Hepatocyte (in vitro differentiated cells): Measurements from ENCODE around the gene SERINC2. TPM values are rescaled to one million over a fixed set of nuclear protein-coding genes. Genes with fewer than 3 reads are reported as not detected.

ENCODE experiments used
- DNase-seq: peaks from one replicate; pipeline ENCODE4 v3.0.0-alpha.2; 2016; ENCODE audit warnings: low spot score
- H2AFZ ChIP-seq: fragments of 200-600 bp; sonication (generic); 2 replicates; pipeline ENCODE4 v1.6.0; 2016; ENCODE audit warnings: antibody characterized with exemption, mild to moderate bottlenecking
- H3K27ac ChIP-seq: fragments of 200-600 bp; sonication (generic); 2 replicates; pipeline ENCODE4 v1.5.1; 2016; ENCODE audit warnings: mild to moderate bottlenecking
- H3K27me3 ChIP-seq: fragments of 200-600 bp; sonication (generic); 2 replicates; pipeline ENCODE4 v1.6.1; 2016
- H3K36me3 ChIP-seq: fragments of 200-600 bp; sonication (generic); replicated peaks from 2 replicates; pipeline ENCODE4 v1.5.1; 2016; ENCODE audit warnings: low read depth; ENCODE audit not compliant: insufficient read depth
- H3K4me1 ChIP-seq: fragments of 200-600 bp; sonication (generic); 2 replicates; pipeline ENCODE4 v1.5.1; 2016; ENCODE audit warnings: mild to moderate bottlenecking, moderate library complexity; ENCODE audit not compliant: insufficient read depth
- H3K4me2 ChIP-seq: fragments of 200-600 bp; sonication (generic); 2 replicates; pipeline ENCODE4 v1.6.0; 2016
- H3K4me3 ChIP-seq: fragments of 200-600 bp; sonication (generic); 2 replicates; pipeline ENCODE4 v1.5.1; 2016; ENCODE audit warnings: mild to moderate bottlenecking
- H3K79me2 ChIP-seq: fragments of 200-600 bp; sonication (generic); 2 replicates; pipeline ENCODE4 v1.6.0; 2017; ENCODE audit warnings: mild to moderate bottlenecking
- H3K9me2 ChIP-seq: fragments of 200-600 bp; sonication (generic); replicated peaks from 2 replicates; pipeline ENCODE4 v1.6.0; 2017; ENCODE audit warnings: mild to moderate bottlenecking; ENCODE audit not compliant: insufficient read depth
- H3K9me3 ChIP-seq: fragments of 200-600 bp; sonication (generic); 2 replicates; pipeline ENCODE4 v1.5.1; 2016; ENCODE audit warnings: low read depth, mild to moderate bottlenecking
- H4K20me1 ChIP-seq: fragments of 200-600 bp; sonication (generic); 2 replicates; pipeline ENCODE4 v1.6.0; 2016; ENCODE audit warnings: mild to moderate bottlenecking; ENCODE audit not compliant: insufficient read depth, poor library complexity, severe bottlenecking
- CTCF ChIP-seq: fragments of 200-600 bp; sonication (generic); IDR thresholded peaks from 2 replicates; pipeline ENCODE4 v1.5.1; 2016; ENCODE audit warnings: antibody characterized with exemption, mild to moderate bottlenecking; ENCODE audit not compliant: poor library complexity
- EZH2 ChIP-seq: fragments of 200-600 bp; sonication (generic); IDR thresholded peaks from 2 replicates; pipeline ENCODE4 v1.6.1; 2016; ENCODE audit warnings: antibody characterized with exemption, mild to moderate bottlenecking, borderline replicate concordance
- EZH2phosphoT487 ChIP-seq: fragments of 200-600 bp; sonication (generic); IDR thresholded peaks from one replicate; pipeline ENCODE4 v1.6.1; 2018; ENCODE audit warnings: antibody characterized with exemption, mild to moderate bottlenecking, low read depth, moderate library complexity; ENCODE audit not compliant: unreplicated experiment, severe bottlenecking
- WGBS: methylation state at CpG from one replicate; pipeline ENCODE4 v1.1.6; 2016; ENCODE audit warnings: low lambda C conversion rate; ENCODE audit errors: missing lambda C conversion rate; 5-methylcytosine and 5-hydroxymethylcytosine counted together
- polyA plus RNA-seq: library from polyadenylated mRNA; unstranded; fragments of >200 nt; fragmentation: Nextera tagmentation; extraction: Ambion mirVana; gene quantifications from 2 replicates; pipeline ENCODE4 v1.2.1, GENCODE V29; 2016
- total RNA-seq: library from RNA; depleted of rRNA; stranded (reverse); fragments of >200 nt; gene quantifications from 2 replicates; pipeline ENCODE4 v1.2.3, GENCODE V29; 2014

SERINC2 gene
- total and polyA plus RNA-seq, 2 experiments from 2014 or later, result 53.6 to 164 TPM

DNA sequence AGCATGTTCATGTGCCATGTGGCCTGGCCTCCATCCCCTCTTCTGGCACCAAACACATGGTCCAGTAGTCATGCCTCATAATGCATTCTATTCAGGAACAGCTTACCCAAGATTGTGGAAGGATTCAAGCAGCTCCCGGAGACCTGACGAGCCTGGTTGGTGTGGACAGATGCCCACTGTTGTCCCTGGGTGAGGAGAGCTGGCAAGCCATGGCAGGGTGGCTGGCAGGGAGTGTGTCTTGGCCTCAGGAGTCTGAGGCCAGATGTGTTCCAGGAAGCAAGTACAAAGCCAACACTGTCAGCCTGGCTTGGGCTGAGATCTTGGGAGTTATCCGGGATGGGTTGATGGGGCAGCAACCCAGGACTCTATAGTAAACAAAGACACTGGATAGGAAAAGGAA lies 32.8 kb upstream of the SERINC2 start:
- H3K4me3 ChIP-seq, result no peak overlapping the region
- DNase-seq, result no peak
- 89% methylated on average over 3 of the region's 3 CpGs for WGBS
- no peak overlapping the region for H2AFZ ChIP-seq
- no peaks in the 10 kb centered on the region for H3K27me3 ChIP-seq
- H3K36me3 ChIP-seq, result no peaks in the 10 kb centered on the region
- H3K79me2 ChIP-seq, result no peaks in the 10 kb centered on the region
- H4K20me1 ChIP-seq, result no peaks in the 10 kb centered on the region
- no peak overlapping the region for H3K4me2 ChIP-seq
- H3K4me1 ChIP-seq, result peaks cover 7% of the 10 kb centered on the region
- TF ChIP-seq CTCF (no peak), EZH2phosphoT487 (no peak), EZH2 (no peak)
- H3K9me2 ChIP-seq, result no peaks in the 10 kb centered on the region
- no peak overlapping the region for H3K27ac ChIP-seq
- H3K9me3 ChIP-seq, result no peaks in the 10 kb centered on the region

- no peak for DNase-seq
- TF ChIP-seq CTCF, result no peak
- H3K27ac ChIP-seq, result peak overlapping the region; percentile 57
- H3K4me3 ChIP-seq, result no peak overlapping the region
- no peak overlapping the region for H3K4me2 ChIP-seq
- H3K79me2 ChIP-seq, result no peaks in the 10 kb centered on the region
- no peaks in the 10 kb centered on the region for H4K20me1 ChIP-seq
- no peaks in the 10 kb centered on the region for H3K9me3 ChIP-seq
- no peaks in the 10 kb centered on the region for H3K36me3 ChIP-seq
- 84% methylated on average over 6 of the region's 6 CpGs for WGBS
- H3K9me2 ChIP-seq, result no peaks in the 10 kb centered on the region
- H3K27me3 ChIP-seq, result no peaks in the 10 kb centered on the region
- no peak overlapping the region for H2AFZ ChIP-seq
- H3K4me1 ChIP-seq, result peaks cover 7% of the 10 kb centered on the region
These were observed 31.4 kb upstream of the SERINC2 start for GRCh38 chr1:31381394-31382294.

- no peaks in the 10 kb centered on the region for H3K79me2 ChIP-seq
- H4K20me1 ChIP-seq, result no peaks in the 10 kb centered on the region
- no peak overlapping the region for H2AFZ ChIP-seq
- H3K27me3 ChIP-seq, result no peaks in the 10 kb centered on the region
- WGBS, result 89% methylated on average over 3 of the region's 3 CpGs
- H3K4me1 ChIP-seq, result peaks cover 3% of the 10 kb centered on the region
- DNase-seq, result no peak
- no peak overlapping the region for H3K27ac ChIP-seq
- no peaks in the 10 kb centered on the region for H3K36me3 ChIP-seq
- no peaks in the 10 kb centered on the region for H3K9me3 ChIP-seq
- TF ChIP-seq EZH2, result no peak
- no peak for TF ChIP-seq EZH2phosphoT487
- no peak for TF ChIP-seq CTCF
- H3K9me2 ChIP-seq, result no peaks in the 10 kb centered on the region
- no peak overlapping the region for H3K4me2 ChIP-seq
- H3K4me3 ChIP-seq, result no peak overlapping the region
These were observed 30.5 kb upstream of the SERINC2 start for GRCh38 chr1:31382379-31382989.
